Trophoblast cell (in vitro differentiated cells and primary cell): ENCODE results near the gene MLN.

Source experiments
- DNase-seq, 2 donors: peaks; one replicate each; pipeline ENCODE4 v3.0.0-alpha.2; 2016
- H2AFZ ChIP-seq: 2 replicates; pipeline ENCODE4 v1.6.1; 2013; ENCODE audit warnings: low read length, moderate library complexity, mild to moderate bottlenecking; ENCODE audit not compliant: insufficient read depth, poor library complexity
- H2AK5ac ChIP-seq: 2 replicates; pipeline ENCODE4 v1.6.1; 2013; ENCODE audit warnings: mild to moderate bottlenecking, low read length
- H2BK120ac ChIP-seq: 2 replicates; pipeline ENCODE4 v1.6.1; 2013; ENCODE audit warnings: low read length, mild to moderate bottlenecking, moderate library complexity; ENCODE audit not compliant: insufficient read depth, poor library complexity
- H2BK12ac ChIP-seq: 2 replicates; pipeline ENCODE4 v1.6.1; 2013; ENCODE audit warnings: mild to moderate bottlenecking, low read length, moderate library complexity
- H2BK5ac ChIP-seq: 2 replicates; pipeline ENCODE4 v1.6.1; 2013; ENCODE audit warnings: low read length, low read depth, moderate library complexity, mild to moderate bottlenecking; ENCODE audit not compliant: poor library complexity
- H3K14ac ChIP-seq: 2 replicates; pipeline ENCODE4 v1.6.1; 2013; ENCODE audit warnings: mild to moderate bottlenecking, low read length
- H3K18ac ChIP-seq: 2 replicates; pipeline ENCODE4 v1.6.1; 2013; ENCODE audit warnings: mild to moderate bottlenecking, low read length
- H3K23ac ChIP-seq: 2 replicates; pipeline ENCODE4 v1.6.1; 2013; ENCODE audit warnings: low read length
- H3K27ac ChIP-seq: 2 replicates; pipeline ENCODE4 v1.5.1; 2013; ENCODE audit warnings: low read depth, mild to moderate bottlenecking, inconsistent platforms, low read length, moderate library complexity
- H3K27me3 ChIP-seq: 2 replicates; pipeline ENCODE4 v1.6.1; 2013; ENCODE audit warnings: inconsistent platforms, mild to moderate bottlenecking, low read length, moderate library complexity; ENCODE audit not compliant: insufficient read depth
- H3K36me3 ChIP-seq, 2 experiments: 1 replicate in 1 of 2; 2 replicates in 1 of 2; pipeline ENCODE4 v1.6.1; 2013; ENCODE audit warnings: low read length in 2 of 2, mild to moderate bottlenecking in 2 of 2, moderate library complexity in 1 of 2; ENCODE audit not compliant: insufficient read depth in 2 of 2, control insufficient read depth in 1 of 2
- H3K4ac ChIP-seq: 2 replicates; pipeline ENCODE4 v1.6.1; 2013; ENCODE audit warnings: low read depth, mild to moderate bottlenecking, low read length, moderate library complexity
- H3K4me1 ChIP-seq, 2 experiments: 1 replicate in 1 of 2; 2 replicates in 1 of 2; pipeline ENCODE4 v1.6.1; 2013; ENCODE audit warnings: low read length in 2 of 2, mild to moderate bottlenecking in 2 of 2, moderate library complexity in 1 of 2; ENCODE audit not compliant: insufficient read depth in 2 of 2, control insufficient read depth in 1 of 2
- H3K4me2 ChIP-seq: 2 replicates; pipeline ENCODE4 v1.6.1; 2013; ENCODE audit warnings: inconsistent platforms, mild to moderate bottlenecking, low read length, moderate library complexity
- H3K4me3 ChIP-seq: 2 replicates; pipeline ENCODE4 v1.5.1; 2013; ENCODE audit warnings: mild to moderate bottlenecking, low read depth, low read length, inconsistent platforms
- H3K79me1 ChIP-seq: one replicate; pipeline ENCODE4 v1.6.1; 2013; ENCODE audit warnings: low read length
- H3K79me2 ChIP-seq: 2 replicates; pipeline ENCODE4 v1.6.1; 2013; ENCODE audit warnings: low read length, mild to moderate bottlenecking; ENCODE audit not compliant: control insufficient read depth, insufficient read depth, poor library complexity
- H3K9ac ChIP-seq: 2 replicates; pipeline ENCODE4 v1.6.1; 2013; ENCODE audit warnings: mild to moderate bottlenecking, low read length
- H3K9me3 ChIP-seq: 2 replicates; pipeline ENCODE4 v1.6.1; 2013; ENCODE audit warnings: low read depth, mild to moderate bottlenecking, control low read depth, inconsistent platforms, low read length; ENCODE audit not compliant: insufficient read depth
- H4K12ac ChIP-seq: 2 replicates; pipeline ENCODE4 v1.6.1; 2013; ENCODE audit warnings: low read depth, mild to moderate bottlenecking, low read length, moderate library complexity
- H4K8ac ChIP-seq: 2 replicates; pipeline ENCODE4 v1.6.1; 2013; ENCODE audit warnings: low read depth, mild to moderate bottlenecking, low read length, moderate library complexity
- H4K91ac ChIP-seq: one replicate; pipeline ENCODE4 v1.6.1; 2013; ENCODE audit warnings: low read depth, mild to moderate bottlenecking, low read length, moderate library complexity
- WGBS: extraction: QIAGEN DNeasy Blood & Tissue Kit; methylation state at CpG from one replicate; pipeline ENCODE4 v1.1.7; 2013; ENCODE audit warnings: missing lambda C conversion rate; ENCODE audit not compliant: insufficient read length, insufficient coverage; ENCODE audit errors: extremely low coverage; 5-methylcytosine and 5-hydroxymethylcytosine counted together

MLN gene

GRCh38 chr6:33778444-33779121 is 25.2 kb downstream of the MLN start:
- H3K27me3 ChIP-seq: no peaks in the 10 kb centered on the region
- peaks cover 1% of the 10 kb centered on the region for H3K9me3 ChIP-seq
- H4K12ac ChIP-seq: no peak overlapping the region
- no peak overlapping the region for H3K14ac ChIP-seq
- no peak overlapping the region for H3K9ac ChIP-seq
- H3K79me1 ChIP-seq: peaks cover 7% of the 10 kb centered on the region
- H2BK120ac ChIP-seq: no peak overlapping the region
- H3K4me3 ChIP-seq: no peak overlapping the region
- H3K4ac ChIP-seq: no peak overlapping the region
- H3K27ac ChIP-seq: no peak overlapping the region
- no CpG with 5 or more reads among the region's 12 CpGs for WGBS
- no peak overlapping the region for H3K23ac ChIP-seq
- no peaks in the 10 kb centered on the region for H3K79me2 ChIP-seq
- H2BK12ac ChIP-seq: no peak overlapping the region
- H2AFZ ChIP-seq: no peak overlapping the region
- no peak overlapping the region for H3K4me2 ChIP-seq
- peaks cover 19 to 21% of the 10 kb centered on the region in 2 experiments for H3K4me1 ChIP-seq
- H4K91ac ChIP-seq: no peak overlapping the region
- no peak overlapping the region for H2BK5ac ChIP-seq
- H2AK5ac ChIP-seq: no peak overlapping the region
- no peak overlapping the region for H3K18ac ChIP-seq
- no peak overlapping the region for H4K8ac ChIP-seq
- no peak for DNase-seq
- peaks cover 75 to 81% of the 10 kb centered on the region in 2 experiments for H3K36me3 ChIP-seq

GRCh38 chr6:33777398-33778388 is 26.1 kb downstream of the MLN start:
- Histone ChIP-seq H3K23ac (no peak overlapping the region), H3K14ac (no peak overlapping the region), H3K79me2 (no peaks in the 10 kb centered on the region), H3K4me2 (no peak overlapping the region), H4K8ac (no peak overlapping the region), H2AK5ac (no peak overlapping the region), H2AFZ (no peak overlapping the region), H3K27ac (no peak overlapping the region), H3K4ac (no peak overlapping the region), H3K18ac (no peak overlapping the region), H3K4me3 (no peak overlapping the region), H2BK12ac (no peak overlapping the region), H3K9me3 (peaks cover 1% of the 10 kb centered on the region), H3K36me3 (peaks cover 75 to 81% of the 10 kb centered on the region in 2 experiments), H3K27me3 (no peaks in the 10 kb centered on the region), H4K91ac (no peak overlapping the region), H3K79me1 (peaks cover 7% of the 10 kb centered on the region), H4K12ac (no peak overlapping the region), H2BK120ac (no peak overlapping the region), H3K4me1 (peaks cover 18 to 20% of the 10 kb centered on the region in 2 experiments), H3K9ac (no peak overlapping the region), H2BK5ac (no peak overlapping the region)
- WGBS: no CpG with 5 or more reads among the region's 25 CpGs
- DNase-seq: no peak

- H3K79me2 ChIP-seq: peaks cover 1% of the 10 kb centered on the region
- H3K4me2 ChIP-seq: no peak overlapping the region
- H3K23ac ChIP-seq: no peak overlapping the region
- H3K9ac ChIP-seq: no peak overlapping the region
- no peak overlapping the region for H2BK12ac ChIP-seq
- no peak overlapping the region for H3K18ac ChIP-seq
- H3K27me3 ChIP-seq: no peaks in the 10 kb centered on the region
- no peak overlapping the region for H3K14ac ChIP-seq
- H2BK5ac ChIP-seq: no peak overlapping the region
- DNase-seq: no peak
- no peak overlapping the region for H4K91ac ChIP-seq
- H3K9me3 ChIP-seq: peaks cover 1% of the 10 kb centered on the region
- H3K79me1 ChIP-seq: peaks cover 3% of the 10 kb centered on the region
- no peak overlapping the region for H2BK120ac ChIP-seq
- H2AFZ ChIP-seq: no peak overlapping the region
- H2AK5ac ChIP-seq: no peak overlapping the region
- no peak overlapping the region for H3K4me3 ChIP-seq
- H3K4ac ChIP-seq: no peak overlapping the region
- H4K12ac ChIP-seq: no peak overlapping the region
- peaks cover 17 to 18% of the 10 kb centered on the region in 2 experiments for H3K4me1 ChIP-seq
- no peak overlapping the region for H4K8ac ChIP-seq
- H3K36me3 ChIP-seq: peaks cover 75 to 84% of the 10 kb centered on the region in 2 experiments
- no CpG with 5 or more reads among the region's 13 CpGs for WGBS
- H3K27ac ChIP-seq: no peak overlapping the region
Observed at GRCh38 chr6:33776764-33777163, 27.0 kb downstream of the MLN start.

- DNase-seq: no peak
- peaks cover 14% of the 10 kb centered on the region in 2 experiments for H3K4me1 ChIP-seq
- no peak overlapping the region for H3K9ac ChIP-seq
- no peaks in the 10 kb centered on the region for H3K27me3 ChIP-seq
- no CpG with 5 or more reads among the region's 4 CpGs for WGBS
- H2BK120ac ChIP-seq: no peak overlapping the region
- no peak overlapping the region for H4K8ac ChIP-seq
- no peak overlapping the region for H2BK5ac ChIP-seq
- no peak overlapping the region for H3K27ac ChIP-seq
- H4K12ac ChIP-seq: no peak overlapping the region
- no peak overlapping the region for H4K91ac ChIP-seq
- H3K36me3 ChIP-seq: peaks cover 74 to 84% of the 10 kb centered on the region in 2 experiments
- no peak overlapping the region for H3K4ac ChIP-seq
- no peak overlapping the region for H2AK5ac ChIP-seq
- no peak overlapping the region for H3K18ac ChIP-seq
- peaks cover 3% of the 10 kb centered on the region for H3K79me1 ChIP-seq
- no peak overlapping the region for H3K4me2 ChIP-seq
- H3K14ac ChIP-seq: no peak overlapping the region
- no peak overlapping the region for H2BK12ac ChIP-seq
- peaks cover 1% of the 10 kb centered on the region for H3K79me2 ChIP-seq
- H3K23ac ChIP-seq: no peak overlapping the region
- H3K4me3 ChIP-seq: no peak overlapping the region
- no peak overlapping the region for H2AFZ ChIP-seq
- H3K9me3 ChIP-seq: peaks cover 1% of the 10 kb centered on the region
Observed at GRCh38 chr6:33776186-33776585, 27.6 kb downstream of the MLN start.
